ENCODE measurements around the gene ATP2A3. TPM values are rescaled to one million over a fixed set of nuclear protein-coding genes. Genes with fewer than 3 reads are reported as not detected.

Gene ATP2A3
- total and polyA plus RNA-seq, 4 donors = 16.6 to 64.6 (median 25.5) TPM

DNA sequence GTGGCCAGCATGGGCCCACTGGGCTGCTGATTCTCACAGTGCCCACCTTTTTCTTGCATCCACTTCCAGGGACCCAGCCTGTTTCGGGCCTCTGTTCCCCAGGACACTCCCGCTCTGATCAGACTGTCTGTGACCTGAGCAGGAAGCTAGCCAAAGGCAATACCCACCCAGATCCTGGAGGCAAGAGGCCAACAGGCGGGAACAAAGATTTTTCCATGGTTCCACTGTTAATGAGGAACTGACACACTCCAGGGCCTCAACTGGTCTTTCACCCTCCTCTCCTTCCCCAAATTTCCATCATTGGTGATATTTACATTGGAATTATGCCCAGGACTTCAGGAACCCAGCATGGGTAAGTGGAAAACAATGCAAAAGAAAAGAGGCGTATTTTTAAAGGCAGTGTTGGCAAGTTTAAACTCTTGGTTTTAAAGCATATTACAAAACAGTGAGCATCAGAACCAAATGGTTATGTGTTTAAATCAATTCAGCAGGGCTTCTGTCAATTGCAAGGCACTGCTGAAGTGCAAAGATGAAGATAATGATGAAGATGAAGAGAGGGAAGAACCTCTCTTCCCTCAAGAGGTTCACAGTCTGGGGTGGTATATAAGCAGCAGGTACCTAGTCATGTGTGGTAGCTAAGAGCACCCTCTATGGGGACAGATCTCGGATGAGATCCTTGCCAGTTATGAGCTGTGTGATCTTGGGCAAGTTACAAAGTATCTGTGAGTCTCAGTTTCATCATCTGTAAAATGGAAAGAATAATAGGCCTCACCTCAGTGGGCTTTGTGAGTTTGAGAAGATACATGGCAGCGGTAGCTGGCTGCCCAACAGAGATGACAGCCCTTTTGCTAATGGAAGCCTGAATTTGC lies 14.4 kb upstream of the ATP2A3 start:
- peaks cover 0 to 7% (median 2%) of the 10 kb centered on the region in 4 donors for H3K9me3 ChIP-seq (ENCODE audit: control insufficient read depth in 4 of 4, insufficient read depth in 3 of 4, low read length in 3 of 4)
- ATAC-seq (ENCODE audit: insufficient read depth, low FRiP score) = no peak
- 70 to 83% methylated on average over 6 of the region's 6 CpGs for WGBS, 2 donors
- no peaks in the 10 kb centered on the region for H3K27me3 ChIP-seq (ENCODE audit: control insufficient read depth in 3 of 3, insufficient read depth in 3 of 3, low read length in 2 of 3)
- DNase-seq = no peak
- H3K4me1 ChIP-seq (ENCODE audit: control insufficient read depth in 5 of 5, insufficient read depth in 5 of 5, low read length in 5 of 5) = peaks cover 0 to 24% (median under 1%) of the 10 kb centered on the region in 5 donors
- TF ChIP-seq, protein P1, sequence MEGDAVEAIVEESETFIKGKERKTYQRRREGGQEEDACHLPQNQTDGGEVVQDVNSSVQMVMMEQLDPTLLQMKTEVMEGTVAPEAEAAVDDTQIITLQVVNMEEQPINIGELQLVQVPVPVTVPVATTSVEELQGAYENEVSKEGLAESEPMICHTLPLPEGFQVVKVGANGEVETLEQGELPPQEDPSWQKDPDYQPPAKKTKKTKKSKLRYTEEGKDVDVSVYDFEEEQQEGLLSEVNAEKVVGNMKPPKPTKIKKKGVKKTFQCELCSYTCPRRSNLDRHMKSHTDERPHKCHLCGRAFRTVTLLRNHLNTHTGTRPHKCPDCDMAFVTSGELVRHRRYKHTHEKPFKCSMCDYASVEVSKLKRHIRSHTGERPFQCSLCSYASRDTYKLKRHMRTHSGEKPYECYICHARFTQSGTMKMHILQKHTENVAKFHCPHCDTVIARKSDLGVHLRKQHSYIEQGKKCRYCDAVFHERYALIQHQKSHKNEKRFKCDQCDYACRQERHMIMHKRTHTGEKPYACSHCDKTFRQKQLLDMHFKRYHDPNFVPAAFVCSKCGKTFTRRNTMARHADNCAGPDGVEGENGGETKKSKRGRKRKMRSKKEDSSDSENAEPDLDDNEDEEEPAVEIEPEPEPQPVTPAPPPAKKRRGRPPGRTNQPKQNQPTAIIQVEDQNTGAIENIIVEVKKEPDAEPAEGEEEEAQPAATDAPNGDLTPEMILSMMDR (IDR thresholded peaks at IDR 0.05; ENCODE audit: control extremely low read depth, extremely low read depth) = no peak
- H3K36me3 ChIP-seq (ENCODE audit: control insufficient read depth in 4 of 4, insufficient read depth in 4 of 4, low read length in 4 of 4) = no peaks in the 10 kb centered on the region
- no peak overlapping the region for H3K27ac ChIP-seq (ENCODE audit: low read depth in 1 of 2, low read length in 1 of 2)
- no peak overlapping the region for H3K9ac ChIP-seq (ENCODE audit: insufficient read depth in 1 of 2, low read length in 2 of 2)
- H3K4me3 ChIP-seq = no peak overlapping the region

DNA sequence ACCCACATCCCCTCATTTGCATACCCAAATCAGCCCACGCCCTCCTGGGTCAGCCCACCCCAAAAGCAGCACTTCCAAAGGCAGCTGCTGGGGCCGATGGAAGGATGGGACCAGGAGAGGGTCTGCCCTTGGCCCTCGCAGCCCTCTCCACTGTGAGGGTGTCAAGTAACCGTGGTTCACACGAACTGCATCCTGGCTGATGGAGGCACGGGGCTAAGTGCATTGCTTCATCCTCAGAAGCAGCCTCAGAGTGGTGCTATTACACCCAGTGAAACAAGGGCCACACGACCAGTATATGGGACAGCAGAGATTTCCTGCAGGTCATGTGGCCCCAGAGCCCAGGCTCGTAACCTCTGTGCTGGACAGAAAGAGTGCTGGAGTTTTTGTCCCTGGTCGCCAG lies 13.2 kb upstream of the ATP2A3 start:
- Histone ChIP-seq H3K27me3 (ENCODE audit: control insufficient read depth in 3 of 3, insufficient read depth in 3 of 3, low read length in 2 of 3) (no peaks in the 10 kb centered on the region), H3K27ac (ENCODE audit: low read depth in 1 of 2, low read length in 1 of 2) (peak overlapping the region; percentile 46 to 67), H3K4me3 (no peak overlapping the region), H3K4me1 (ENCODE audit: control insufficient read depth in 5 of 5, insufficient read depth in 5 of 5, low read length in 5 of 5) (peaks cover 0 to 21% (median 0%) of the 10 kb centered on the region in 5 donors), H3K9ac (ENCODE audit: insufficient read depth in 1 of 2, low read length in 2 of 2) (no peak overlapping the region), H3K9me3 (ENCODE audit: control insufficient read depth in 4 of 4, insufficient read depth in 3 of 4, low read length in 3 of 4) (peaks cover 0 to 7% (median 2%) of the 10 kb centered on the region in 4 donors), H3K36me3 (ENCODE audit: control insufficient read depth in 4 of 4, insufficient read depth in 4 of 4, low read length in 4 of 4) (no peaks in the 10 kb centered on the region)
- ATAC-seq (ENCODE audit: insufficient read depth, low FRiP score) (no peak), DNase-seq (no peak)
- TF ChIP-seq, protein P1 (IDR thresholded peaks at IDR 0.05; ENCODE audit: control extremely low read depth, extremely low read depth) = no peak
- WGBS, 2 donors = 52 to 55% methylated on average over 9 of the region's 9 CpGs

DNA sequence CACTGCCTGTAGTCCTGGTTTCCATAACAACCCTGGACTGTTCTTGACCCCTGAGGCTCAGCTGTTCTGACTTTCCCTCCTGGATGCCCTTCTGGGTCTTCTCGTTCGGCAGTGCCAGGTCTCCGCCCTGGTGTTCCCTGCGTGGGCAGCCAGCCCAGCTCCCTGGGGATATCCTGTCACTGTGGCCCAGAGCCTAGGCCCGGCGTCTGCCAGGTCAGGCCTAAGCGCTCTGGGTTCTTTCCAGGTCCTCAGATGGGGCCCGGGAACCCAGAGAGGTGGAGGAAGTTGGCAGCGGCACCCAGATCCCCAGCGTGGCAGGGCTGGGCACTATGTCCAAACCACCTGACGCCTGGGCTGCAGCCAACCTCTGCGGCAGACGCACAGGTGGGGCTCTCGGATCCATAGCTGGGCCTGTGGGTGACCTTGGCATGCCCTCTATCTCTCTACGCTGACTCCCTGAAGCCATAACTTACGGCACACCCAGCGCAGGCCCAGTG lies 12.5 kb upstream of the ATP2A3 start:
- H3K4me1 ChIP-seq (ENCODE audit: control insufficient read depth in 5 of 5, insufficient read depth in 5 of 5, low read length in 5 of 5) = peaks cover 0 to 19% (median 0%) of the 10 kb centered on the region in 5 donors
- no peak overlapping the region for H3K9ac ChIP-seq (ENCODE audit: insufficient read depth in 1 of 2, low read length in 2 of 2)
- H3K27me3 ChIP-seq (ENCODE audit: control insufficient read depth in 3 of 3, insufficient read depth in 3 of 3, low read length in 2 of 3) = no peaks in the 10 kb centered on the region
- no peaks in the 10 kb centered on the region for H3K36me3 ChIP-seq (ENCODE audit: control insufficient read depth in 4 of 4, insufficient read depth in 4 of 4, low read length in 4 of 4)
- peak overlapping the region; percentile 46 to 67 for H3K27ac ChIP-seq (ENCODE audit: low read depth in 1 of 2, low read length in 1 of 2)
- peak; percentile 27 for ATAC-seq (ENCODE audit: insufficient read depth, low FRiP score)
- H3K9me3 ChIP-seq (ENCODE audit: control insufficient read depth in 4 of 4, insufficient read depth in 3 of 4, low read length in 3 of 4) = peaks cover 0 to 7% (median 2%) of the 10 kb centered on the region in 4 donors
- H3K4me3 ChIP-seq = no peak overlapping the region
- no peak for DNase-seq
- 42 to 57% methylated on average over 17 of the region's 17 CpGs for WGBS, 2 donors
- TF ChIP-seq, protein P1 (IDR thresholded peaks at IDR 0.05; ENCODE audit: control extremely low read depth, extremely low read depth) = no peak

Data from lung (tissue), 12 donors.